Stromal cell of bone marrow (primary cell): ENCODE data around the gene PRKN.

Experiments used
- DNase-seq: peaks from one replicate; pipeline ENCODE4 v3.0.0-alpha.2; 2012; ENCODE audit warnings: low read depth

The PRKN gene

GRCh38 chr6:162373868-162374267, 353.7 kb downstream of the PRKN start:
- DNase-seq, result no peak

GRCh38 chr6:162373192-162373591, 354.4 kb downstream of the PRKN start:
- DNase-seq, result no peak

- no peak for DNase-seq
Measured at GRCh38 chr6:162372106-162372505, 355.5 kb downstream of the PRKN start.

- no peak for DNase-seq
Measured at GRCh38 chr6:162371121-162371520, 356.4 kb downstream of the PRKN start.

- DNase-seq, result no peak
Measured at GRCh38 chr6:162369091-162369490, 358.5 kb downstream of the PRKN start.

- DNase-seq, result no peak
Measured at GRCh38 chr6:162364488-162364887, 363.1 kb downstream of the PRKN start.

GRCh38 chr6:162363757-162364156, 363.8 kb downstream of the PRKN start:
- DNase-seq, result no peak

- DNase-seq, result no peak
Measured at GRCh38 chr6:162360901-162361567, 366.5 kb downstream of the PRKN start.

- DNase-seq, result no peak
Measured at GRCh38 chr6:162358625-162359024, 368.9 kb downstream of the PRKN start.

- no peak for DNase-seq
Measured at GRCh38 chr6:162345051-162345511, 382.5 kb downstream of the PRKN start.

GRCh38 chr6:162344646-162345010, 382.9 kb downstream of the PRKN start:
- DNase-seq, result no peak

- no peak for DNase-seq
Measured at GRCh38 chr6:162343936-162344645, 383.5 kb downstream of the PRKN start.

GRCh38 chr6:162343198-162343935, 384.2 kb downstream of the PRKN start:
- no peak for DNase-seq

- DNase-seq, result no peak
Measured at GRCh38 chr6:162337412-162337811, 390.2 kb downstream of the PRKN start.

- no peak for DNase-seq
Measured at GRCh38 chr6:162336359-162336758, 391.2 kb downstream of the PRKN start.

GRCh38 chr6:162332365-162332764, 395.2 kb downstream of the PRKN start:
- DNase-seq, result no peak

- DNase-seq, result no peak
Measured at GRCh38 chr6:162331911-162332310, 395.7 kb downstream of the PRKN start.

GRCh38 chr6:162325826-162326225, 401.7 kb downstream of the PRKN start:
- DNase-seq, result no peak

- no peak for DNase-seq
Measured at GRCh38 chr6:162325051-162325450, 402.5 kb downstream of the PRKN start.

- no peak for DNase-seq
Measured at GRCh38 chr6:162315291-162315690, 412.3 kb downstream of the PRKN start.

- no peak for DNase-seq
Measured at GRCh38 chr6:162313922-162314660, 413.5 kb downstream of the PRKN start.

- no peak for DNase-seq
Measured at GRCh38 chr6:162307865-162308264, 419.7 kb downstream of the PRKN start.
